B cell (primary cell): ENCODE measurements around the gene NLRC5. TPM values are rescaled to one million over a fixed set of nuclear protein-coding genes. Genes with fewer than 3 reads are reported as not detected.

Experiments used
- ATAC-seq: fragments of 200-7000 bp; cut with Tn5 transposase; one replicate; pipeline ENCODE4 v1.10.0; 2021; ENCODE audit warnings: low read depth, mild to moderate bottlenecking, moderate number of reproducible peaks, moderate library complexity
- CTCF ChIA-PET: fragments of 350-600 bp; sonication (Branson Sonifier 250); formaldehyde crosslinking; loops from one replicate; lab custom pipeline; 2021; ENCODE audit warnings: antibody characterized with exemption, inconsistent platforms; lab: Charles Lee
- POLR2A ChIA-PET: fragments of 350-600 bp; sonication (Branson Sonifier 250); formaldehyde crosslinking; loops from one replicate; lab custom pipeline; 2021; ENCODE audit warnings: antibody characterized with exemption; lab: Charles Lee
- DNase-seq: peaks from one replicate; pipeline ENCODE4 v3.0.0; 2013
- H2AFZ ChIP-seq: 2 replicates; pipeline ENCODE4 v1.6.1; 2012; ENCODE audit warnings: mild to moderate bottlenecking, low read depth, low read length; ENCODE audit not compliant: insufficient read depth, poor library complexity, severe bottlenecking
- H3K27ac ChIP-seq, 2 donors: 1 replicate in 1 of 2; 2 replicates in 1 of 2; pipeline ENCODE4 v1.5.1; 2012 to 2013; ENCODE audit warnings: low read length in 2 of 2, mild to moderate bottlenecking in 2 of 2, moderate library complexity in 1 of 2
- H3K27me3 ChIP-seq, 4 experiments: fragments of 200-600 bp in 1 of 4; sonication (generic) in 1 of 4; replicated peaks in 1 of 4; 1 replicate in 2 of 4; 2 replicates in 2 of 4; pipeline versions ENCODE4 v1.6.1 to v1.7.0; 2013 to 2016; ENCODE audit warnings: low read length in 3 of 4, mild to moderate bottlenecking in 2 of 4, mixed read lengths in 1 of 4, moderate library complexity in 1 of 4; ENCODE audit not compliant: insufficient read depth in 4 of 4, control insufficient read depth in 3 of 4; ENCODE audit errors: control extremely low read depth in 1 of 4
- H3K36me3 ChIP-seq, 2 experiments: replicated peaks in 1 of 2; 1 replicate in 1 of 2; 2 replicates in 1 of 2; pipeline versions ENCODE4 v1.6.1 to v1.7.1; 2013; ENCODE audit warnings: low read length in 1 of 2; ENCODE audit not compliant: insufficient read depth in 2 of 2, control insufficient read depth in 1 of 2; ENCODE audit errors: control extremely low read depth in 1 of 2, extremely low read depth in 1 of 2
- H3K4me1 ChIP-seq, 2 donors: fragments of 200-600 bp in 1 of 2; sonication (generic) in 1 of 2; 1 replicate in 1 of 2; 2 replicates in 1 of 2; pipeline versions ENCODE4 v1.5.1 to v1.6.1; 2013 to 2017; ENCODE audit warnings: low read length in 2 of 2; ENCODE audit not compliant: control insufficient read depth in 2 of 2, insufficient read depth in 2 of 2
- H3K4me2 ChIP-seq: replicated peaks from 2 replicates; pipeline ENCODE3; 2012; ENCODE audit warnings: mild to moderate bottlenecking, low read depth, low read length; ENCODE audit not compliant: poor library complexity, severe bottlenecking
- H3K4me3 ChIP-seq, 5 experiments: fragments of 200-600 bp in 1 of 5; sonication (generic) in 1 of 5; 1 replicate in 3 of 5; 2 replicates in 2 of 5; pipeline versions ENCODE4 v1.5.1 to v1.7.0; 2011 to 2016; ENCODE audit warnings: low read length in 4 of 5, mild to moderate bottlenecking in 4 of 5, low read depth in 2 of 5, control low read depth in 1 of 5, moderate library complexity in 1 of 5; ENCODE audit not compliant: insufficient read depth in 1 of 5; ENCODE audit errors: control extremely low read depth in 1 of 5, extremely low read depth in 1 of 5
- H3K79me2 ChIP-seq: fragments of 200-600 bp; sonication (generic); one replicate; pipeline ENCODE4 v1.6.0; 2016; ENCODE audit warnings: low read length; ENCODE audit not compliant: control insufficient read depth, insufficient read depth
- H3K9ac ChIP-seq: fragments of 200-600 bp; sonication (generic); 2 replicates; pipeline ENCODE4 v1.6.1; 2017; ENCODE audit warnings: mild to moderate bottlenecking, low read length, moderate library complexity
- H3K9me3 ChIP-seq, 3 donors: one replicate each; pipeline versions ENCODE4 v1.6.1 to v1.7.1; 2013; ENCODE audit warnings: low read length in 2 of 3; ENCODE audit not compliant: control insufficient read depth in 2 of 3, insufficient read depth in 1 of 3; ENCODE audit errors: control extremely low read depth in 1 of 3
- H4K20me1 ChIP-seq: 2 replicates; pipeline ENCODE4 v1.6.0; 2012; ENCODE audit warnings: mild to moderate bottlenecking, low read length; ENCODE audit not compliant: insufficient read depth, control insufficient read depth, poor library complexity, severe bottlenecking
- H3K27ac Mint-ChIP-seq: one replicate; pipeline ENCODE4 v1.8.0; 2021; ENCODE audit warnings: mixed read lengths
- H3K27me3 Mint-ChIP-seq: one replicate; pipeline ENCODE4 v1.8.0; 2021; ENCODE audit warnings: mixed read lengths
- H3K4me1 Mint-ChIP-seq: one replicate; pipeline ENCODE4 v1.8.0; 2021; ENCODE audit warnings: mixed read lengths
- H3K4me3 Mint-ChIP-seq: one replicate; pipeline ENCODE4 v1.8.0; 2021; ENCODE audit warnings: mixed read lengths
- H3K9me3 Mint-ChIP-seq: one replicate; pipeline ENCODE4 v1.8.0; 2022; ENCODE audit warnings: mixed read lengths; ENCODE audit not compliant: insufficient read depth
- EZH2 ChIP-seq: IDR thresholded peaks from 2 replicates; pipeline ENCODE4 v1.6.1; 2012; ENCODE audit warnings: borderline replicate concordance, low read depth, mild to moderate bottlenecking, moderate library complexity, low read length; ENCODE audit not compliant: insufficient read depth, poor library complexity, severe bottlenecking
- WGBS: methylation state at CpG from one replicate; pipeline ENCODE4 v1.1.5; 2013; ENCODE audit warnings: missing lambda C conversion rate; ENCODE audit not compliant: insufficient coverage; 5-methylcytosine and 5-hydroxymethylcytosine counted together
- intact Hi-C: fragments of 100-400 bp; cut with micrococcal nuclease; formaldehyde crosslinking; loops from one replicate; pipeline ENCODE4 v1.10.0; 2022
- polyA plus RNA-seq: library from polyadenylated mRNA; depleted of rRNA; stranded (reverse); fragments of >200 nt; gene quantifications from 2 replicates; pipeline ENCODE4 v1.2.3, GENCODE V29; 2012
- total RNA-seq, 2 donors: library from RNA; stranded (reverse); fragments of 120-200 nt in 1 of 2; gene quantifications; 1 replicate in 1 of 2; 2 replicates in 1 of 2; pipeline versions ENCODE4 v1.2.3 to v1.2.4, GENCODE V29; 2013 to 2022
- TF ChIP-seq, protein P1 (sequence below): fragments of 200-600 bp; IDR thresholded peaks from one replicate; pipeline ENCODE4 v1.8.0; 2022; ENCODE audit warnings: antibody characterized with exemption, mild to moderate bottlenecking

The NLRC5 gene
- total and polyA plus RNA-seq, 2 donors (not counting 1 experiment from before 2014, with no cell fraction given) = 349 to 510 TPM

DNA sequence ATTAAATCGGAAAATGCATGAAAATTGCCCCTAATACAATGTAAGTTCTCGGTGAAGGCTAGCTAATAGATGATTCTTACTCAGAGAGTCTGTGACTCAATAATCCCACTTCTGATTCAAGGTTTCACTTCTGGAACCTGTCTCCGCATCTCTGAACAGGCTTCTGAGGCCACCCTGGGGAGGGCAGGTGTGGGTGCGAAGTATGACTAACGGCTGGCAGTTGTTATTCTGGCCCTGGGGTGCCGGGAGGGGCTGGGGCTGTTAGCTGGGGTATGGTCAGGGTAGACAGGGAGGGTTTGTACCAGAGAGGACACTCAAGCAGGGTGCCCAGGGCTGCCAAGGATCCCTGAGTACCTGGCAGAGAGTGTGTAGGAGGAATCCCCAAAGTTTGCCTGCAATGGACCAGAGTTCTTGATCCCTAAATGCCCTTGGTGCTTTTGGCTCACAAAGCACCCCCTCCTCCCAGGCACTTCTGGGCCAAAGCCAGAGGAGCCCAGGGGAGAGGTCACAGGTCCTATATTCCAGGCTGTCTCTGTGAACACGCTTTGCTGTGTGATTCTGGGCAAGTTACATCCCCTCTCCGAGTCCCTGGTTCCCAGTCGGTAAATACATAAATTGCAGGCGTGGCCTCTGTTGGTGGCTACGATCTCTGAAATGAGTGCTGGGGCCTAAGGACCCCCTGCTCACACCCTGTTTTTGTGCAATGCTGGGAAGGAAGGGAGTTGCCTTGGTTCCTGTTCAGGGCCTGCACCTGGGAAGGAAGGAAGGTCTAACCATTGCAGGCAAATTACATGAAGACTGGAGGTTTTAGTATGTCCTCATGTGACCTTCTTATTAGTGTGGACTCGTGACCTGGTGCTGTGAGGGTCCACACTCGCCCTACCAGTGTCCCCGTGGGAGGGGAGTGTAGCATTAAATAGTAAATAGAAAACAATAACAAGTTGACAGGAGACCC lies 53.1 kb downstream of the NLRC5 start:
- H3K9me3 Mint-ChIP-seq = no peaks in the 10 kb centered on the region
- TF ChIP-seq, protein P1, sequence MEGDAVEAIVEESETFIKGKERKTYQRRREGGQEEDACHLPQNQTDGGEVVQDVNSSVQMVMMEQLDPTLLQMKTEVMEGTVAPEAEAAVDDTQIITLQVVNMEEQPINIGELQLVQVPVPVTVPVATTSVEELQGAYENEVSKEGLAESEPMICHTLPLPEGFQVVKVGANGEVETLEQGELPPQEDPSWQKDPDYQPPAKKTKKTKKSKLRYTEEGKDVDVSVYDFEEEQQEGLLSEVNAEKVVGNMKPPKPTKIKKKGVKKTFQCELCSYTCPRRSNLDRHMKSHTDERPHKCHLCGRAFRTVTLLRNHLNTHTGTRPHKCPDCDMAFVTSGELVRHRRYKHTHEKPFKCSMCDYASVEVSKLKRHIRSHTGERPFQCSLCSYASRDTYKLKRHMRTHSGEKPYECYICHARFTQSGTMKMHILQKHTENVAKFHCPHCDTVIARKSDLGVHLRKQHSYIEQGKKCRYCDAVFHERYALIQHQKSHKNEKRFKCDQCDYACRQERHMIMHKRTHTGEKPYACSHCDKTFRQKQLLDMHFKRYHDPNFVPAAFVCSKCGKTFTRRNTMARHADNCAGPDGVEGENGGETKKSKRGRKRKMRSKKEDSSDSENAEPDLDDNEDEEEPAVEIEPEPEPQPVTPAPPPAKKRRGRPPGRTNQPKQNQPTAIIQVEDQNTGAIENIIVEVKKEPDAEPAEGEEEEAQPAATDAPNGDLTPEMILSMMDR = no peak
- TF ChIP-seq EZH2 = no peak
- H3K9ac ChIP-seq = peak overlapping the region; percentile 52
- peaks cover 0 to 43% of the 10 kb centered on the region in 2 experiments for H3K36me3 ChIP-seq
- peak; percentile 79 for DNase-seq
- peak overlapping the region; percentile 96 for H3K27ac Mint-ChIP-seq
- peaks cover 4% of the 10 kb centered on the region for H3K79me2 ChIP-seq
- peak; percentile 69 for ATAC-seq
- ChIA-PET CTCF (interaction anchor here (0.8 to 7.4 kb wide), 15 partner anchors 15 to 173 kb away, joined by 3 to 105 read pairs (median 6); partner anchors contain the start of genes CETP, HERPUD1 and NLRC5), POLR2A (interaction anchor here (0.6 to 4.0 kb wide), 21 partner anchors 11 to 131 kb away, joined by 3 to 20 read pairs (median 4); partner anchors contain the start of gene NLRC5)
- H3K4me1 Mint-ChIP-seq = peaks cover 84% of the 10 kb centered on the region
- no peaks in the 10 kb centered on the region for H3K27me3 Mint-ChIP-seq
- H3K27ac ChIP-seq = peak overlapping the region; percentile 82 to 86
- peak overlapping the region; percentile 84 for H3K4me3 Mint-ChIP-seq
- 4% methylated on average over 10 of the region's 14 CpGs for WGBS
- peaks cover 0 to 11% (median 0%) of the 10 kb centered on the region in 3 donors for H3K9me3 ChIP-seq
- no peaks in the 10 kb centered on the region for H4K20me1 ChIP-seq
- H3K4me2 ChIP-seq = peak overlapping the region; percentile 86
- H3K4me1 ChIP-seq = peaks cover 82 to 98% of the 10 kb centered on the region in 2 donors
- intact Hi-C loops = loop anchor here (1.0 to 2.0 kb wide), 3 partner anchors 28 to 434 kb away; partner anchors contain the start of gene MT2A
- peak overlapping the region; percentile 52 for H2AFZ ChIP-seq
- no peaks in the 10 kb centered on the region for H3K27me3 ChIP-seq
- peak overlapping the region; percentile 1 to 44 (median 23) for H3K4me3 ChIP-seq
